SK-N-SH (cell line): ENCODE measurements around the gene AMPD2. TPM values are rescaled to one million over a fixed set of nuclear protein-coding genes. Genes with fewer than 3 reads are reported as not detected.

Experiments used
- CTCF ChIA-PET: fragments of 300-600, 350-600 bp; formaldehyde crosslinking; extraction: SDS; loops from one replicate; lab custom pipeline; 2021; lab: Yijun Ruan, JAX
- POLR2A ChIA-PET: fragments of 350-600 bp; sonication (Branson Sonifier 250); formaldehyde crosslinking; extraction: SDS; loops from one replicate; lab custom pipeline; 2020; ENCODE audit warnings: antibody characterized with exemption, inconsistent platforms; lab: Yijun Ruan, JAX
- DNase-seq: peaks from one replicate; pipeline ENCODE4 v3.0.0; 2012
- H2AFZ ChIP-seq: fragments of 200-600 bp; sonication (generic); 2 replicates; pipeline ENCODE4 v1.8.1; 2016; ENCODE audit warnings: antibody characterized with exemption, mild to moderate bottlenecking, low read depth
- H3F3A ChIP-seq: fragments of 200-600 bp; sonication (generic); replicated peaks from 2 replicates; pipeline ENCODE3; 2016; ENCODE audit warnings: antibody characterized with exemption, mild to moderate bottlenecking; ENCODE audit not compliant: insufficient read depth
- H3K27ac ChIP-seq, 2 experiments: fragments of 200-500 bp in 1 of 2; fragments of 200-600 bp in 1 of 2; sonication (Bioruptor generic) in 1 of 2; sonication (generic), shearing (Covaris generic) in 1 of 2; 2 replicates each; pipeline versions ENCODE4 v1.5.1 to v1.6.1; 2014 to 2016; ENCODE audit warnings: low read depth in 2 of 2, inconsistent platforms in 1 of 2, low read length in 1 of 2, mild to moderate bottlenecking in 1 of 2, mixed read lengths in 1 of 2
- H3K27me3 ChIP-seq: fragments of 200-600 bp; sonication (generic), shearing (Covaris generic); 2 replicates; pipeline ENCODE4 v1.6.1; 2016; ENCODE audit warnings: mixed run types; ENCODE audit not compliant: insufficient read depth
- H3K36me3 ChIP-seq, 2 experiments: fragments of 200-500 bp in 1 of 2; fragments of 200-600 bp in 1 of 2; sonication (Bioruptor generic) in 1 of 2; sonication (generic) in 1 of 2; replicated peaks in 1 of 2; 2 replicates each; pipeline versions ENCODE3 to v1.5.1; 2014 to 2016; ENCODE audit warnings: low read length in 1 of 2, mild to moderate bottlenecking in 1 of 2; ENCODE audit not compliant: insufficient read depth in 2 of 2, control insufficient read depth in 1 of 2
- H3K4me1 ChIP-seq, 2 experiments: fragments of 200-500 bp in 1 of 2; fragments of 200-600 bp in 1 of 2; sonication (Bioruptor generic) in 1 of 2; sonication (generic), shearing (Covaris generic) in 1 of 2; 2 replicates each; pipeline versions ENCODE4 v1.5.1 to v1.6.1; 2014 to 2016; ENCODE audit warnings: low read depth in 1 of 2, low read length in 1 of 2, mixed run types in 1 of 2; ENCODE audit not compliant: insufficient read depth in 2 of 2, control insufficient read depth in 1 of 2
- H3K4me2 ChIP-seq: fragments of 200-600 bp; sonication (generic), shearing (Covaris generic); 2 replicates; pipeline ENCODE4 v1.6.1; 2017; ENCODE audit warnings: mixed run types
- H3K4me3 ChIP-seq, 2 experiments: fragments of 200-500 bp in 1 of 2; fragments of 200-600 bp in 1 of 2; sonication (Bioruptor generic) in 1 of 2; sonication (generic), shearing (Covaris generic) in 1 of 2; 2 replicates each; pipeline versions ENCODE4 v1.5.1 to v1.8.1; 2014 to 2016; ENCODE audit warnings: low read depth in 2 of 2, inconsistent platforms in 1 of 2, low read length in 1 of 2, mild to moderate bottlenecking in 1 of 2, mixed read lengths in 1 of 2, moderate library complexity in 1 of 2
- H3K79me2 ChIP-seq: fragments of 200-600 bp; sonication (generic); 2 replicates; pipeline ENCODE4 v1.8.1; 2017; ENCODE audit warnings: mild to moderate bottlenecking; ENCODE audit not compliant: insufficient read depth
- H3K9ac ChIP-seq: fragments of 200-600 bp; sonication (generic); 2 replicates; pipeline ENCODE4 v1.6.1; 2017; ENCODE audit warnings: mixed run types
- H3K9me2 ChIP-seq: fragments of 200-600 bp; sonication (generic); 2 replicates; pipeline ENCODE4 v1.6.1; 2017; ENCODE audit warnings: mixed run types
- H3K9me3 ChIP-seq: fragments of 200-600 bp; sonication (generic); 2 replicates; pipeline ENCODE4 v1.6.1; 2017; ENCODE audit warnings: mixed run types, mild to moderate bottlenecking, moderate library complexity
- H4K20me1 ChIP-seq: fragments of 200-600 bp; sonication (generic); 2 replicates; pipeline ENCODE4 v1.6.1; 2017; ENCODE audit warnings: mild to moderate bottlenecking, mixed run types; ENCODE audit not compliant: insufficient read depth
- CHD2 ChIP-seq: fragments of 150-350 bp; IDR thresholded peaks from 2 replicates; pipeline ENCODE4 v1.6.1; 2018; ENCODE audit warnings: low read length; ENCODE audit not compliant: partially characterized antibody
- ELF1 ChIP-seq: IDR thresholded peaks from 2 replicates; pipeline ENCODE4 v1.4.0; 2012
- EZH2phosphoT487 ChIP-seq: fragments of 200-600 bp; sonication (generic); IDR thresholded peaks from 2 replicates; pipeline ENCODE4 v1.6.1; 2017; ENCODE audit warnings: low read depth, mixed run types, mild to moderate bottlenecking, antibody characterized with exemption, moderate library complexity, borderline replicate concordance
- FOXM1 ChIP-seq: IDR thresholded peaks from 2 replicates; pipeline ENCODE4 v1.4.0; 2012; ENCODE audit warnings: low read depth, mild to moderate bottlenecking
- GABPA ChIP-seq: IDR thresholded peaks from 2 replicates; pipeline ENCODE4 v1.4.0; 2012; ENCODE audit warnings: low read depth, mild to moderate bottlenecking
- MXI1 ChIP-seq: IDR thresholded peaks from 2 replicates; pipeline ENCODE4 v1.6.1; 2012; ENCODE audit warnings: mild to moderate bottlenecking, low read depth, low read length, improper control_type of control experiment
- NRF1 ChIP-seq: IDR thresholded peaks from 2 replicates; pipeline ENCODE4 v1.6.1; 2012; ENCODE audit warnings: low read depth, mild to moderate bottlenecking, low read length
- SMC3 ChIP-seq: IDR thresholded peaks from 2 replicates; pipeline ENCODE4 v1.6.1; 2012; ENCODE audit warnings: low read depth, low read length, improper control_type of control experiment
- TAF1 ChIP-seq: IDR thresholded peaks from 2 replicates; pipeline ENCODE4 v1.6.1; 2012; ENCODE audit warnings: low read depth, mild to moderate bottlenecking, low read length, moderate library complexity, borderline replicate concordance
- ZBTB33 ChIP-seq: IDR thresholded peaks from 2 replicates; pipeline ENCODE4 v1.4.0; 2012; ENCODE audit warnings: low read depth, borderline replicate concordance
- WGBS: methylation state at CpG from one replicate; pipeline ENCODE4 v1.1.6; 2017; ENCODE audit warnings: low lambda C conversion rate; 5-methylcytosine and 5-hydroxymethylcytosine counted together
- polyA plus RNA-seq, 3 experiments: library from polyadenylated mRNA; depleted of rRNA; stranded (reverse); fragments of >200 nt; gene quantifications; 2 replicates each; pipeline ENCODE4 v1.2.3, GENCODE V29; 2012

AMPD2 gene
- polyA plus RNA-seq, 1 of the 3 experiments (the other 2 are of a cell fraction): 59.1 TPM

GRCh38 chr1:109613361-109614147 is 6.1 kb upstream of the AMPD2 start:
- no peak overlapping the region for H3K27ac ChIP-seq
- no peak for DNase-seq
- H3K4me3 ChIP-seq: no peak overlapping the region
- ChIA-PET CTCF (interaction anchor here (0.7 to 2.6 kb wide), 7 partner anchors 13 to 371 kb away, joined by 3 to 9 read pairs (median 3); partner anchors contain the start of gene AHCYL1), POLR2A (interaction anchor here (1.3 kb wide), 1 partner anchor 65 kb away, joined by 3 read pairs; the partner anchor contains the start of gene GNAI3)
- no peaks in the 10 kb centered on the region; the same call in 1 of the 2 replicates for H3K79me2 ChIP-seq
- H3K9me3 ChIP-seq: no peaks in the 10 kb centered on the region
- peaks cover 23% of the 10 kb centered on the region for H3F3A ChIP-seq
- WGBS: 67% methylated on average over 7 of the region's 7 CpGs
- no peak overlapping the region for H3K9ac ChIP-seq
- no peaks in the 10 kb centered on the region for H3K9me2 ChIP-seq
- no peaks in the 10 kb centered on the region for H3K36me3 ChIP-seq
- peaks cover 12 to 19% of the 10 kb centered on the region in 2 experiments; a peak in 3 of 4 replicates for H3K4me1 ChIP-seq
- no peaks in the 10 kb centered on the region for H4K20me1 ChIP-seq
- H2AFZ ChIP-seq: no peak overlapping the region
- H3K4me2 ChIP-seq: no peak overlapping the region
- TF ChIP-seq CHD2 (no peak), ZBTB33 (no peak), ELF1 (no peak), MXI1 (no peak), EZH2phosphoT487 (no peak), FOXM1 (no peak), GABPA (no peak), TAF1 (no peak), NRF1 (no peak)
- H3K27me3 ChIP-seq: no peaks in the 10 kb centered on the region

DNA sequence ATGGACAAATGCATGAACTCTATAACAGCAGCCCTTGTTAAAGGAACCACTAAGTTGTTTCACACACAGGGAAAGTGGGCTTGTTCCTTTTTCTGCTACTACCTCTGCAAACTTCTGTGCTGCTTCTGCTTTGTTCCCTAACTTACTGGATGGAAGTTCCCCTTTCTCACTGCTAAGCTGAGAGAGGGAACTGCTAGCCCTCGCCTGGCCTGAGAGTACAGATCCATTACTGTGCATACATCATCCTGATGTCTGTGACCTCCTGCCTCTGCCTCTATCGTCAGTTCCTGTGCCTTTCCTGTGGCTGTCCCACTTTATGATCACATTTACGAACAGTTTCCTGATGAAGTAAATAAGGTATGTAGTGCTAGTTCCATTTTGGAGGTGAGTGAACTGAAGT is 3.8 kb upstream of the AMPD2 start:
- no peak overlapping the region for H3K9ac ChIP-seq
- H3K36me3 ChIP-seq: no peaks in the 10 kb centered on the region
- no peak overlapping the region for H2AFZ ChIP-seq
- DNase-seq: no peak
- no peaks in the 10 kb centered on the region for H3K9me2 ChIP-seq
- TF ChIP-seq SMC3: no peak
- no peak overlapping the region for H3K4me3 ChIP-seq
- peaks cover 22 to 24% of the 10 kb centered on the region in 2 experiments; a peak in 3 of 4 replicates for H3K4me1 ChIP-seq
- H3F3A ChIP-seq: peaks cover 19% of the 10 kb centered on the region
- no peaks in the 10 kb centered on the region for H4K20me1 ChIP-seq
- 90% methylated on average over 3 of the region's 3 CpGs for WGBS
- no peaks in the 10 kb centered on the region for H3K9me3 ChIP-seq
- POLR2A ChIA-PET: interaction anchor here (0.6 kb wide), 1 partner anchor 18 kb away, joined by 3 read pairs; no protein-coding TSS in a partner anchor
- H3K79me2 ChIP-seq: peaks cover 14% of the 10 kb centered on the region
- no peak overlapping the region for H3K4me2 ChIP-seq
- no peak overlapping the region for H3K27ac ChIP-seq
- CTCF ChIA-PET: interaction anchor here (1.2 kb wide), 1 partner anchor 16 kb away, joined by 3 read pairs; no protein-coding TSS in a partner anchor
- H3K27me3 ChIP-seq: no peaks in the 10 kb centered on the region
